Suprapubic skin (tissue), 4 donors: Measurements from ENCODE around the gene SLC6A19.

ENCODE experiments used
- EP300 ChIP-seq: sonication (generic); formaldehyde crosslinking; IDR thresholded peaks from one replicate; pipeline ENCODE4 v1.6.1; 2017; ENCODE audit warnings: antibody characterized with exemption
- POLR2A ChIP-seq, 2 donors: fragments of 450-650 bp; IDR thresholded peaks; one replicate each; pipeline ENCODE4 v1.6.1; 2017; ENCODE audit warnings: antibody characterized with exemption in 2 of 2, mild to moderate bottlenecking in 2 of 2, moderate library complexity in 2 of 2
- POLR2AphosphoS5 ChIP-seq, 3 donors: sonication (generic); formaldehyde crosslinking; IDR thresholded peaks; one replicate each; pipeline ENCODE4 v1.6.1; 2017; ENCODE audit warnings: antibody characterized with exemption in 3 of 3
- TF ChIP-seq, protein P1 (sequence below), 2 donors: fragments of 200-600 bp in 1 of 2; fragments of 450-650 bp in 1 of 2; sonication (generic) in 1 of 2; IDR thresholded peaks; one replicate each; pipeline ENCODE4 v1.5.1; 2016 to 2019; ENCODE audit warnings: antibody characterized with exemption in 2 of 2, mild to moderate bottlenecking in 1 of 2, moderate library complexity in 1 of 2

- TF ChIP-seq, protein P1, sequence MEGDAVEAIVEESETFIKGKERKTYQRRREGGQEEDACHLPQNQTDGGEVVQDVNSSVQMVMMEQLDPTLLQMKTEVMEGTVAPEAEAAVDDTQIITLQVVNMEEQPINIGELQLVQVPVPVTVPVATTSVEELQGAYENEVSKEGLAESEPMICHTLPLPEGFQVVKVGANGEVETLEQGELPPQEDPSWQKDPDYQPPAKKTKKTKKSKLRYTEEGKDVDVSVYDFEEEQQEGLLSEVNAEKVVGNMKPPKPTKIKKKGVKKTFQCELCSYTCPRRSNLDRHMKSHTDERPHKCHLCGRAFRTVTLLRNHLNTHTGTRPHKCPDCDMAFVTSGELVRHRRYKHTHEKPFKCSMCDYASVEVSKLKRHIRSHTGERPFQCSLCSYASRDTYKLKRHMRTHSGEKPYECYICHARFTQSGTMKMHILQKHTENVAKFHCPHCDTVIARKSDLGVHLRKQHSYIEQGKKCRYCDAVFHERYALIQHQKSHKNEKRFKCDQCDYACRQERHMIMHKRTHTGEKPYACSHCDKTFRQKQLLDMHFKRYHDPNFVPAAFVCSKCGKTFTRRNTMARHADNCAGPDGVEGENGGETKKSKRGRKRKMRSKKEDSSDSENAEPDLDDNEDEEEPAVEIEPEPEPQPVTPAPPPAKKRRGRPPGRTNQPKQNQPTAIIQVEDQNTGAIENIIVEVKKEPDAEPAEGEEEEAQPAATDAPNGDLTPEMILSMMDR (IDR thresholded peaks at IDR 0.05), result no peak
- TF ChIP-seq POLR2A (IDR thresholded peaks at IDR 0.05) (no peak), POLR2AphosphoS5 (IDR thresholded peaks at IDR 0.05) (no peak), EP300 (no peak)
Measured at GRCh38 chr5:1207555-1207954, 6.2 kb downstream of the SLC6A19 start.
